ENCODE results near the gene ZNF202. TPM values are rescaled to one million over a fixed set of nuclear protein-coding genes. Genes with fewer than 3 reads are reported as not detected.

The ZNF202 gene
- total RNA-seq (25.1 and 32.3 TPM in 2 replicates), polyA plus RNA-seq (17.0 and 17.9 TPM in 2 replicates), polyA minus RNA-seq (12.0 and 12.2 TPM in 2 replicates)
- 13.3 TPM for total RNA-seq (2013)

GRCh38 chr11:123741159-123742030 is at the start of gene ZNF202:
ZNF202 (minus strand) TSS chr11:123741660; CDS start chr11:123730888, 10,772 bp downstream.
- intact Hi-C loops (cut with micrococcal nuclease) = loop anchor here (2.0 to 5.0 kb wide), 3 partner anchors 881 to 1061 kb away; partner anchors contain the start of genes MSANTD2 and TBRG1
- peak within 1 kb of the TSS; percentile 81 for H3K9ac ChIP-seq (ENCODE audit: low read length)
- H2AFZ ChIP-seq (ENCODE audit: insufficient read depth, low read depth, low read length, poor library complexity, severe bottlenecking) = peak within 1 kb of the TSS; percentile 98
- ATAC-seq (ENCODE audit: low read depth) (peak; percentile 90), DNase-seq (peak; percentile 93)
- peak within 1 kb of the TSS; percentile 96 for H3K27ac Mint-ChIP-seq
- peaks cover 4% of the 10 kb centered on the region for H4K20me1 ChIP-seq (ENCODE audit: control insufficient read depth, insufficient read depth, low read length, poor library complexity, severe bottlenecking)
- H3K36me3 ChIP-seq (replicated peaks in 1 of 2; ENCODE audit: control extremely low read depth in 1 of 2, control insufficient read depth in 1 of 2, extremely low read depth in 1 of 2, insufficient read depth in 2 of 2, low read length in 1 of 2) = peaks cover 0 to 12% of the 10 kb centered on the region in 2 experiments
- POLR2A ChIA-PET = interaction anchor here (1.1 kb wide), 1 partner anchor 679 kb away, joined by 4 read pairs; the partner anchor contains the start of gene HSPA8
- H3K4me1 ChIP-seq (ENCODE audit: control insufficient read depth in 2 of 2, insufficient read depth in 2 of 2, low read length in 2 of 2) = peaks cover 20 to 21% of the 10 kb centered on the region in 2 donors
- H3K4me2 ChIP-seq (replicated peaks; ENCODE audit: low read depth, low read length, poor library complexity, severe bottlenecking) = peak within 1 kb of the TSS; percentile 76
- no peaks in the 10 kb centered on the region for H3K9me3 ChIP-seq (ENCODE audit: control extremely low read depth in 1 of 3, control insufficient read depth in 2 of 3, insufficient read depth in 1 of 3, low read length in 2 of 3)
- H3K27ac ChIP-seq (ENCODE audit: low read length in 2 of 2) = peak within 1 kb of the TSS; percentile 59 to 84
- H3K27me3 ChIP-seq (replicated peaks in 1 of 4; ENCODE audit: control extremely low read depth in 1 of 4, control insufficient read depth in 3 of 4, insufficient read depth in 4 of 4, low read length in 3 of 4) = peaks cover 0 to 7% (median 0%) of the 10 kb centered on the region in 4 experiments
- peaks cover 9% of the 10 kb centered on the region for H3K27me3 Mint-ChIP-seq
- CTCF ChIA-PET = no interaction called here
- peak within 1 kb of the TSS; percentile 73 to 96 (median 82) for H3K4me3 ChIP-seq (ENCODE audit: control extremely low read depth in 1 of 5, extremely low read depth in 1 of 5, insufficient read depth in 1 of 5, low read depth in 2 of 5, low read length in 4 of 5)
- peaks cover 49% of the 10 kb centered on the region for H3K79me2 ChIP-seq (ENCODE audit: control insufficient read depth, insufficient read depth, low read length)
- H3K9me3 Mint-ChIP-seq (ENCODE audit: insufficient read depth) = no peaks in the 10 kb centered on the region
- H3K4me3 Mint-ChIP-seq = peak within 1 kb of the TSS; percentile 98
- peaks cover 37% of the 10 kb centered on the region for H3K4me1 Mint-ChIP-seq
- WGBS (ENCODE audit: insufficient coverage) = under 1% methylated on average over 59 of the region's 67 CpGs
- TF ChIP-seq CTCF (IDR thresholded peaks at IDR 0.05) (no peak), EZH2 (IDR thresholded peaks at IDR 0.05; ENCODE audit: borderline replicate concordance, insufficient read depth, low read depth, low read length, poor library complexity, severe bottlenecking) (no peak)

- no peaks in the 10 kb centered on the region for H3K36me3 ChIP-seq (replicated peaks in 1 of 2; ENCODE audit: control extremely low read depth in 1 of 2, control insufficient read depth in 1 of 2, extremely low read depth in 1 of 2, insufficient read depth in 2 of 2, low read length in 1 of 2)
- H3K4me1 ChIP-seq (ENCODE audit: control insufficient read depth in 2 of 2, insufficient read depth in 2 of 2, low read length in 2 of 2) = no peaks in the 10 kb centered on the region
- no peak for ATAC-seq (ENCODE audit: low read depth)
- Mint-ChIP-seq H3K27ac (no peak overlapping the region), H3K9me3 (ENCODE audit: insufficient read depth) (no peaks in the 10 kb centered on the region), H3K4me3 (no peak overlapping the region), H3K4me1 (no peaks in the 10 kb centered on the region), H3K27me3 (peaks cover 17% of the 10 kb centered on the region)
- TF ChIP-seq EZH2 (IDR thresholded peaks at IDR 0.05; ENCODE audit: borderline replicate concordance, insufficient read depth, low read depth, low read length, poor library complexity, severe bottlenecking) = no peak
- no peak for TF ChIP-seq CTCF (IDR thresholded peaks at IDR 0.05)
- H3K4me2 ChIP-seq (replicated peaks; ENCODE audit: low read depth, low read length, poor library complexity, severe bottlenecking) = no peak overlapping the region
- H3K27me3 ChIP-seq (replicated peaks in 1 of 4; ENCODE audit: control extremely low read depth in 1 of 4, control insufficient read depth in 3 of 4, insufficient read depth in 4 of 4, low read length in 3 of 4) = peaks cover 0 to 3% (median 0%) of the 10 kb centered on the region in 4 experiments
- intact Hi-C loops (cut with micrococcal nuclease) = no loop called here
- WGBS (ENCODE audit: insufficient coverage) = no CpG with 5 or more reads among the region's 1 CpG
- H3K4me3 ChIP-seq (ENCODE audit: control extremely low read depth in 1 of 5, extremely low read depth in 1 of 5, insufficient read depth in 1 of 5, low read depth in 2 of 5, low read length in 4 of 5) = no peak overlapping the region
- H4K20me1 ChIP-seq (ENCODE audit: control insufficient read depth, insufficient read depth, low read length, poor library complexity, severe bottlenecking) = no peaks in the 10 kb centered on the region
- H3K79me2 ChIP-seq (ENCODE audit: control insufficient read depth, insufficient read depth, low read length) = no peaks in the 10 kb centered on the region
- H3K27ac ChIP-seq (ENCODE audit: low read length in 2 of 2) = no peak overlapping the region
- H3K9ac ChIP-seq (ENCODE audit: low read length) = no peak overlapping the region
- ChIA-PET POLR2A (no interaction called here), CTCF (no interaction called here)
- no peak overlapping the region for H2AFZ ChIP-seq (ENCODE audit: insufficient read depth, low read depth, low read length, poor library complexity, severe bottlenecking)
- no peak for DNase-seq
- H3K9me3 ChIP-seq (ENCODE audit: control extremely low read depth in 1 of 3, control insufficient read depth in 2 of 3, insufficient read depth in 1 of 3, low read length in 2 of 3) = no peaks in the 10 kb centered on the region
Observed at GRCh38 chr11:123783536-123783935, 42.1 kb upstream of the ZNF202 start.

All from B cell (primary cell).